T follicular helper cell (primary cell): Measurements from ENCODE around the gene GOSR1.
"Not testable (repeated sequence)": the region's sequence is repeated elsewhere in the genome, so short reads cannot be mapped to it uniquely, and the experiment has no call there.

Experiments
- DNase-seq: peaks from one replicate; pipeline ENCODE4 v3.0.0-alpha.2; 2020; ENCODE audit warnings: low read depth

Gene GOSR1

GRCh38 chr17:30505868-30506417 is 28.7 kb downstream of the GOSR1 start:
- no peak for DNase-seq

GRCh38 chr17:30506481-30506880 is 29.3 kb downstream of the GOSR1 start:
- no peak for DNase-seq

GRCh38 chr17:30513346-30513745 is 36.1 kb downstream of the GOSR1 start:
- no peak for DNase-seq

GRCh38 chr17:30514895-30515596 is 37.8 kb downstream of the GOSR1 start:
- DNase-seq: no peak

- DNase-seq: no peak
These were observed 40.6 kb downstream of the GOSR1 start for GRCh38 chr17:30517786-30518185.

- no peak for DNase-seq
These were observed 42.0 kb downstream of the GOSR1 start for GRCh38 chr17:30519166-30519565.

DNA sequence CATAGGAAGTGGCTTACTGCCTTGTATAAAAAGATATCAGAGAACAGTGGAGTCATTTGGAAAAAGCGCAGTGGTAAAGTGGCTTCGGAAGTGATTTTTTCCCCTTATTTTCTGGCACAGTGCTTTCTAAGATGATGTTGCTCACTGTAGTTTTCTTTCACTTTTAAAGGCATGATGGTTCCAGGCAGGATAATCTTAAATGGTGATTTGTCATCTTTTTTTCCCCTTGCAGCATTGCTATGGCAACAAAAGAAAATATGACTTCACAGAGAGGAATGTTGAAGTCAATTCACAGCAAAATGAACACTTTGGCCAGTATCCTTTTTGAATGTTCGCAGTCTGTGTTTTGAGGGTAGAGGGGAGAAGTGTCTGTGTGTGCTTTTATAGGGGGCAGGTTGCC is 42.5 kb downstream of the GOSR1 start:
- no peak for DNase-seq

- DNase-seq: no peak
These were observed 43.2 kb downstream of the GOSR1 start for GRCh38 chr17:30520436-30520835.

GRCh38 chr17:30520882-30521281 is 43.7 kb downstream of the GOSR1 start:
- no peak for DNase-seq

GRCh38 chr17:30521766-30522165 is 44.6 kb downstream of the GOSR1 start:
- no peak for DNase-seq

GRCh38 chr17:30523236-30523635 is 46.0 kb downstream of the GOSR1 start:
- DNase-seq: not testable (repeated sequence)

GRCh38 chr17:30524847-30525246 is 47.6 kb downstream of the GOSR1 start:
- no peak for DNase-seq

- DNase-seq: no peak
These were observed 49.2 kb downstream of the GOSR1 start for GRCh38 chr17:30526401-30526800.

- not testable (repeated sequence) for DNase-seq
These were observed 51.5 kb downstream of the GOSR1 start for GRCh38 chr17:30528701-30529100.

GRCh38 chr17:30530346-30531025 is 53.3 kb downstream of the GOSR1 start:
- no peak for DNase-seq

GRCh38 chr17:30532871-30533270 is 55.7 kb downstream of the GOSR1 start:
- DNase-seq: no peak

DNA sequence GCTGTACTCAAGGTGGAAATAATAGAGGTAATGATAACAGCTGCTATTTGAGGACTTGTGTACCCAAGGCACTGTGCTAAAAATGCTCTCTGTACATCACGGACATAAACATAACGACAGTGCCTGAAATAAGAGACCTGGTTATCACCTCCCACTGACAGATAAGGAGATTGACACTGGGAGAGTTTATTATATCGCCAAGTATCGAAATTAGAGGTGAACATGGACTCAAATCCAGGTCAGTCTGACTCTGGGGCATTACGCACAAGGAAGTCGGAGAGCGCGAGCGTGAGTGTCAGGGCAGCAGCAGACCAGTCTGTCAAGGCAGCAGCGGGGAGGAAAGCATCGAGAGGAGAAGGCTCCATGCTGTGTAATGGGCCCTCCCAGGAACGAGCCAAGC is 57.1 kb downstream of the GOSR1 start:
- DNase-seq: no peak

- DNase-seq: no peak
These were observed 58.0 kb downstream of the GOSR1 start for GRCh38 chr17:30534938-30535921.

- not testable (repeated sequence) for DNase-seq
These were observed 59.6 kb downstream of the GOSR1 start for GRCh38 chr17:30536846-30537245.

DNA sequence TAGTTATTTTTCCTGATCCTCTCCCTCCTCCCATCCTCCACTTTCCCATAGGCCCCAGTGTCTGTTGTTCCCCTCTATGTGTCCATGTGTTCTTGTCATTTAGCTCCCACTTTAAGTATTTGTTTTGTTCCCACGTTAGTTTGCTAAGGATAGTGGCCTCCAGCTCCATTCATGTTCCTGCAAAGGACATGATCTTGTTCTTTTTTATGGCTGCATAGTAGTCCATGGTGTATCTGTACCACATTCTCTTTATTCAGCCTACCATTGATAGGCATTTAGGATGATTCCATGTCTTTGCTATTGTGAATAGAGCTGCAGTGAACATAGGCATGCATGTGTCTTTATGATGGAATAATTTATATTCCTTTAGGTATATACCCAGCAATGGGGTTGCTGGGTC is 60.5 kb downstream of the GOSR1 start:
- DNase-seq: not testable (repeated sequence)

DNA sequence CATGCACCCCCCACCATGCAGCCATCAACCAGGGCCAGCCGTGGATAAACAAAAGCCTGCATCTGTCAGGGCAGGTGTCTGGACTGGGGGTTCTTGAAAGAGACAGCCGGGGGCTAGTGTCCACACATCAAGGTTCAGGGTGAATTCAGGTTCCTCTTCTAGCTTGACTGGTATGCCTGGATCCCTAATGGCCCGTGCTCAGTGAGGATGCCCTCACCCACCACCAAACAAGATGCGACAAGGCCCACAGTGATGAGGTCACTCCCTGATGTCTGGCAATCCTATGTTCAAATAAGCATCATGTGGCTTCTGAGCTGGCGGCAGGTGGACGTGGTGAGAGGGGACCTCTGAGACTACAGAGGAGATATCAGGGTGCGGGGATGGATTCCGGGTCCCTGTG is 64.6 kb downstream of the GOSR1 start:
- DNase-seq: no peak

DNA sequence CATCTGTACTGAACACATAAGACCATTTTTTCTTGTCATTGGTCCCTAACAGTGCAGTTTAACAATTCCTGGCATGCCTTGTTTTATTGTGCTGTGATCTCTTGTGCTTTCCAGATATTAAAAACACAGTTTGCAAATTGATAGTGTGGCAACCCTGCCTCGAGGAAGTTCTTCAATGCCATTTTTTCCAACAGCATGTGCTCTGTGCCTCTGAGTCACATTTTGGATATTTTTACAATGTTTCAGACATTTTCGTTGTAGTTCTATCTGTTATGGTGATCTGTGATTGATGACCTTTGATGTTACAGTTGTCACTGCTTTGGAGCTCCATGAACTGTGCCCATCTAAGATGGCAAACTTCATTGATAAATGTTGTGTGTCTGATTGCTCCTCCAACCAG is 66.2 kb downstream of the GOSR1 start:
- DNase-seq: no peak
